Choroid plexus epithelial cell (primary cell): ENCODE data around the gene PSMD1.

Experiments
- DNase-seq: peaks from one replicate; pipeline ENCODE4 v3.0.0-alpha.2; 2010; ENCODE audit warnings: low read depth
- H3K4me3 ChIP-seq: 2 replicates; pipeline ENCODE4 v1.5.1; 2011; ENCODE audit warnings: low read depth, mild to moderate bottlenecking, control low read depth, low read length, moderate library complexity
- CTCF ChIP-seq: conservative IDR thresholded peaks from 2 replicates; pipeline ENCODE4 v1.5.1; 2011; ENCODE audit warnings: low read depth, mild to moderate bottlenecking, control low read depth, inconsistent platforms, low read length, moderate library complexity

The PSMD1 gene

GRCh38 chr2:231152800-231153557, 96.3 kb downstream of the PSMD1 start:
- DNase-seq: peak; percentile 81
- TF ChIP-seq CTCF: no peak
- H3K4me3 ChIP-seq: no peak overlapping the region

- no peak overlapping the region for H3K4me3 ChIP-seq
- DNase-seq: peak; percentile 75
- no peak for TF ChIP-seq CTCF
Measured at GRCh38 chr2:231159306-231159705, 102.6 kb downstream of the PSMD1 start.

- H3K4me3 ChIP-seq: no peak overlapping the region
- TF ChIP-seq CTCF: no peak
- no peak for DNase-seq
Measured at GRCh38 chr2:231160701-231161100, 104.0 kb downstream of the PSMD1 start.

- no peak for DNase-seq
Measured at GRCh38 chr2:231161252-231161839, 104.7 kb downstream of the PSMD1 start.

GRCh38 chr2:231161877-231162329, 105.2 kb downstream of the PSMD1 start:
- H3K4me3 ChIP-seq: no peak overlapping the region
- peak; percentile 99 for DNase-seq
- TF ChIP-seq CTCF: no peak

More at GRCh38 chr2:231161252-231161839, 104.7 kb downstream of the PSMD1 start:
- no peak overlapping the region for H3K4me3 ChIP-seq
- TF ChIP-seq CTCF: no peak

- H3K4me3 ChIP-seq: no peak overlapping the region
- no peak for TF ChIP-seq CTCF
- DNase-seq: peak; percentile 60
Measured at GRCh38 chr2:231163011-231163410, 106.3 kb downstream of the PSMD1 start.
